ENCODE data around the gene NUP160. TPM values are rescaled to one million over a fixed set of nuclear protein-coding genes. Genes with fewer than 3 reads are reported as not detected.
"Not testable (repeated sequence)": the region's sequence is repeated elsewhere in the genome, so short reads cannot be mapped to it uniquely, and the experiment has no call there.

Gene NUP160
- total and polyA plus RNA-seq, 3 experiments from 2014 or later = 30.0 to 69.9 (median 65.1) TPM

- Mint-ChIP-seq H3K27me3 (peaks cover 0 to 3% of the 10 kb centered on the region in 2 donors), H3K9me3 (no peaks in the 10 kb centered on the region), H3K4me1 (peaks cover 31 to 47% (median 32%) of the 10 kb centered on the region in 3 donors), H3K36me3 (peaks cover 0 to 43% (median 0%) of the 10 kb centered on the region in 3 donors), H3K4me3 (peak overlapping the region; percentile 96 to 99 (median 97)), H3K27ac (peak overlapping the region; percentile 93 to 100 (median 99))
- Histone ChIP-seq H3K4me3 (ENCODE audit: low read length) (peak overlapping the region; percentile 89), H3K27me3 (ENCODE audit: insufficient read depth, low read length, poor library complexity, severe bottlenecking) (no peaks in the 10 kb centered on the region), H3K9me3 (ENCODE audit: low read length) (no peaks in the 10 kb centered on the region), H3K36me3 (ENCODE audit: insufficient read depth, low read length) (peaks cover 10% of the 10 kb centered on the region), H3K4me1 (ENCODE audit: insufficient read depth, low read length) (peaks cover 30% of the 10 kb centered on the region), H3K27ac (ENCODE audit: low read depth, low read length) (peak overlapping the region; percentile 96)
- DNase-seq = peak; percentile 63 to 85 (median 77)
- CTCF ChIA-PET = interaction anchor here (1.0 kb wide), 1 partner anchor 9 kb away, joined by 3 read pairs; no protein-coding TSS in a partner anchor
- POLR2A ChIA-PET = interaction anchor here (0.7 to 4.3 kb wide), 5 partner anchors 51 to 214 kb away, joined by 3 to 24 read pairs (median 6); partner anchors contain the start of genes AGBL2, CELF1, NUP160 and PTPMT1
Observed at GRCh38 chr11:47766509-47767227, 81.5 kb downstream of the NUP160 start.

GRCh38 chr11:47765086-47765485 is 83.1 kb downstream of the NUP160 start:
- Mint-ChIP-seq H3K36me3 (peaks cover 0 to 58% (median 0%) of the 10 kb centered on the region in 3 donors), H3K4me3 (peak overlapping the region; percentile 93 to 99 (median 96)), H3K4me1 (peaks cover 35 to 54% (median 40%) of the 10 kb centered on the region in 3 donors), H3K27ac (peak overlapping the region; percentile 77 to 99 (median 98)), H3K27me3 (peaks cover 0 to 3% of the 10 kb centered on the region in 2 donors), H3K9me3 (no peaks in the 10 kb centered on the region)
- H3K27me3 ChIP-seq (ENCODE audit: insufficient read depth, low read length, poor library complexity, severe bottlenecking) = no peaks in the 10 kb centered on the region
- peaks cover 30% of the 10 kb centered on the region for H3K4me1 ChIP-seq (ENCODE audit: insufficient read depth, low read length)
- DNase-seq = no peak
- no peak overlapping the region for H3K4me3 ChIP-seq (ENCODE audit: low read length)
- POLR2A ChIA-PET = interaction anchor here (0.6 to 4.3 kb wide), 2 partner anchors 21 to 49 kb away, joined by 3 to 24 read pairs; partner anchors contain the start of gene AGBL2
- H3K36me3 ChIP-seq (ENCODE audit: insufficient read depth, low read length) = peaks cover 18% of the 10 kb centered on the region
- CTCF ChIA-PET = no interaction called here
- H3K27ac ChIP-seq (ENCODE audit: low read depth, low read length) = no peak overlapping the region
- H3K9me3 ChIP-seq (ENCODE audit: low read length) = no peaks in the 10 kb centered on the region

- H3K9me3 Mint-ChIP-seq; H3K27me3 ChIP-seq (ENCODE audit: insufficient read depth, low read length, poor library complexity, severe bottlenecking); H3K4me3 Mint-ChIP-seq; H3K27ac ChIP-seq (ENCODE audit: low read depth, low read length); H3K27me3 Mint-ChIP-seq; H3K4me3 ChIP-seq (ENCODE audit: low read length); H3K9me3 ChIP-seq (ENCODE audit: low read length); H3K4me1 ChIP-seq (ENCODE audit: insufficient read depth, low read length); DNase-seq: not testable (repeated sequence)
- ChIA-PET CTCF (interaction anchor here (0.9 kb wide), 1 partner anchor 30 kb away, joined by 3 read pairs; no protein-coding TSS in a partner anchor), POLR2A (interaction anchor here (0.7 kb wide), 3 partner anchors 12 to 1017 kb away, joined by 3 to 4 read pairs (median 3); no protein-coding TSS in a partner anchor)
- Mint-ChIP-seq H3K4me1 (peaks cover 9 to 35% (median 26%) of the 10 kb centered on the region in 3 donors), H3K27ac (peak overlapping the region in 2 of 8 donors; percentile 23 to 36), H3K36me3 (peaks cover 8 to 81% (median 13%) of the 10 kb centered on the region in 3 donors)
- H3K36me3 ChIP-seq (ENCODE audit: insufficient read depth, low read length) = peaks cover 42% of the 10 kb centered on the region
Observed at GRCh38 chr11:47759291-47759690, 88.9 kb downstream of the NUP160 start.

DNA sequence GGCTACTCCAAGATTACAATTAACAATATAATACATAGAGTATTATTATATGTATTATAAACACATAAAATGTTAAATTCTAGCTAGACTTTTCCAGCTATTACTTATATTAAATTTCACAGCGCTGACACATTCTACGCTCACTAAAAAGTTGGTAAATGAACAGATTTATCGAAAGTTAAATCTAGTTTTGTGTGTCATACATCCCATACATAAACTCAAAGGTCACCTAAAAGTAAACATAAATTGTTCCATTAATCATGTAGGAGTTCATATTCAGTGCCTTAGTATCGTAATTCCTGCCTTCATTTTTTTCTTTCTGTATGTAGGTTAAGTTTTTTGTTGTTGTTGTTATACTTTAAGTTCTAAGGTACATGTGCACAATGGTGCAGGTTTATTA is 91.9 kb downstream of the NUP160 start:
- H3K27me3 ChIP-seq (ENCODE audit: insufficient read depth, low read length, poor library complexity, severe bottlenecking) = no peaks in the 10 kb centered on the region
- Mint-ChIP-seq H3K4me1 (peaks cover 7 to 34% (median 28%) of the 10 kb centered on the region in 3 donors), H3K27me3 (no peaks in the 10 kb centered on the region), H3K9me3 (no peaks in the 10 kb centered on the region), H3K27ac (peak overlapping the region in 2 of 8 donors; percentile 50 to 92), H3K4me3 (no peak overlapping the region), H3K36me3 (peaks cover 12 to 86% (median 17%) of the 10 kb centered on the region in 3 donors)
- peaks cover 57% of the 10 kb centered on the region for H3K36me3 ChIP-seq (ENCODE audit: insufficient read depth, low read length)
- H3K9me3 ChIP-seq (ENCODE audit: low read length) = no peaks in the 10 kb centered on the region
- POLR2A ChIA-PET = no interaction called here
- H3K27ac ChIP-seq (ENCODE audit: low read depth, low read length) = no peak overlapping the region
- H3K4me3 ChIP-seq (ENCODE audit: low read length) = no peak overlapping the region
- H3K4me1 ChIP-seq (ENCODE audit: insufficient read depth, low read length) = no peaks in the 10 kb centered on the region
- no peak for DNase-seq
- CTCF ChIA-PET = interaction anchor here (1.0 kb wide), 1 partner anchor 22 kb away, joined by 3 read pairs; no protein-coding TSS in a partner anchor

DNA sequence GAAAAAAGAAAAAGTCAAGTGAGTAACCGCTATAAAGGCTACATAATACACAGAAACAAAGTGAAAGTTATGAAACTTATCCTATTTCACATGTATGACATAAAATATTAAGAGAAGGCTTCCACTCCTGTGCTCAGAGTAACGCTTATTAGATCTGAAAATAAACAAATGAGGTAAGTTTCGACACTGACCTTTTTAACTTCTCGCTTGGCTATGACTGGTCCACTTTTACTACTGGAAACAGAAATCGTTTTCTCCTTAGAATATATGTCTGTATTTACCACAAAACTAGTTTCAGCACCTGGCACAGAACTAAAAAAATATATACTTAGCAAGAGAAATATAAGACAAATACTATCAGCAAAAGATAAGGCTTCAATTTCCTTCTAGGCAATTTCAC is 97.4 kb downstream of the NUP160 start:
- no peaks in the 10 kb centered on the region for H3K9me3 ChIP-seq (ENCODE audit: low read length)
- H3K27me3 Mint-ChIP-seq = peaks cover 0 to 1% of the 10 kb centered on the region in 2 donors
- H3K27ac Mint-ChIP-seq = peak overlapping the region in 2 of 8 donors; percentile 55 to 61
- no peaks in the 10 kb centered on the region for H3K9me3 Mint-ChIP-seq
- peaks cover 9 to 26% (median 26%) of the 10 kb centered on the region in 3 donors for H3K4me1 Mint-ChIP-seq
- no peaks in the 10 kb centered on the region for H3K27me3 ChIP-seq (ENCODE audit: insufficient read depth, low read length, poor library complexity, severe bottlenecking)
- no peak for DNase-seq
- peaks cover 72% of the 10 kb centered on the region for H3K36me3 ChIP-seq (ENCODE audit: insufficient read depth, low read length)
- ChIA-PET POLR2A (no interaction called here), CTCF (no interaction called here)
- no peaks in the 10 kb centered on the region for H3K4me1 ChIP-seq (ENCODE audit: insufficient read depth, low read length)
- no peak overlapping the region for H3K27ac ChIP-seq (ENCODE audit: low read depth, low read length)
- peaks cover 11 to 78% (median 17%) of the 10 kb centered on the region in 3 donors for H3K36me3 Mint-ChIP-seq
- H3K4me3 Mint-ChIP-seq = no peak overlapping the region
- H3K4me3 ChIP-seq (ENCODE audit: low read length) = no peak overlapping the region

DNA sequence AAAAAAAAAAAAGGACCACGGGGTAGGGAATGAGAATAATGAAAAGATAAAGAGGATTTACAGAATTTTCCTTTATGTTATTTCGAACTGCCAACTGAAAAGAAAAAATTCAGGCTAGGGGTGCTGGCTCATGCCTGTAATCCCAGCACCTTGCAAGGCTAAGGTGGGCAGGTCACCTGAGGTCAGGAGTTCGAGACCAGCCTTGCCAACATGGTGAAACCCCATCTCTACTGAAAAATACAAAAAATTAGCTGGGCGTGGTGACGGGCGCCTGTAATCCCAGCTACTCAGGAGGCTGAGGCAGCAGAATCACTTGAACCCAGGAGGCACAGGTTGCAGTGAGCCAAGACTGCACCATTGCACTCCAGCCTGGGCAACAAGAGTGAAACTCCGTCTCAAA is 105.7 kb downstream of the NUP160 start:
- CTCF ChIA-PET; H3K4me3 ChIP-seq (ENCODE audit: low read length); H3K9me3 ChIP-seq (ENCODE audit: low read length); H3K4me1 ChIP-seq (ENCODE audit: insufficient read depth, low read length); H3K27me3 ChIP-seq (ENCODE audit: insufficient read depth, low read length, poor library complexity, severe bottlenecking); H3K4me3 Mint-ChIP-seq; H3K27ac ChIP-seq (ENCODE audit: low read depth, low read length); DNase-seq; H3K9me3 Mint-ChIP-seq; H3K27me3 Mint-ChIP-seq: not testable (repeated sequence)
- H3K36me3 ChIP-seq (ENCODE audit: insufficient read depth, low read length) = peaks cover 44% of the 10 kb centered on the region
- Mint-ChIP-seq H3K4me1 (peaks cover 6 to 20% (median 6%) of the 10 kb centered on the region in 3 donors), H3K36me3 (peaks cover 12 to 85% (median 19%) of the 10 kb centered on the region in 3 donors), H3K27ac (peak overlapping the region in 1 of 8 donors; percentile 33)
- POLR2A ChIA-PET = interaction anchor here (0.6 kb wide), 1 partner anchor 20 kb away, joined by 3 read pairs; no protein-coding TSS in a partner anchor

DNA sequence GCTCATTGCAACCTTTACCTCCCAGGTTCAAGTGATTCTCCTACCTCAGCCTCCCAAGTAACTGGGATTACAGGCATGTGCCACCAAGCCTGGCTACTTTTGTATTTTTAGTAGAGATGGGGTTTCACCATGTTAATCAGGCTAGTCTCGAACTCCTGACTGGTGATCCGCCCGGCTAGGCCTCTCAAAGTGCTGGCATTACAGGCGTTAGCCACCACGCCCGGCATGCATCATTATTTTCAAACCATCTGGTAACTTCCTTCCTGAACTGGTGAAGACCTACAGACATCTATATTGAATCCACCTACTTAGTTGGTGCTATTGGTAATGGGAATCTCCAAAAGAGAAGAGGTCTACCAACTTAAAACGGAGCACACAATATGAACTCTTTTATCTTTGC is 110.3 kb downstream of the NUP160 start:
- peaks cover 4 to 79% (median 7%) of the 10 kb centered on the region in 3 donors for H3K36me3 Mint-ChIP-seq
- peaks cover 39% of the 10 kb centered on the region for H3K36me3 ChIP-seq (ENCODE audit: insufficient read depth, low read length)
- H3K9me3 ChIP-seq (ENCODE audit: low read length); H3K27me3 Mint-ChIP-seq; POLR2A ChIA-PET; H3K9me3 Mint-ChIP-seq; CTCF ChIA-PET; H3K27ac ChIP-seq (ENCODE audit: low read depth, low read length); H3K27me3 ChIP-seq (ENCODE audit: insufficient read depth, low read length, poor library complexity, severe bottlenecking); H3K4me1 ChIP-seq (ENCODE audit: insufficient read depth, low read length); H3K4me1 Mint-ChIP-seq; H3K4me3 ChIP-seq (ENCODE audit: low read length); DNase-seq; H3K4me3 Mint-ChIP-seq: not testable (repeated sequence)
- peak overlapping the region in 1 of 8 donors; percentile 6 for H3K27ac Mint-ChIP-seq

DNA sequence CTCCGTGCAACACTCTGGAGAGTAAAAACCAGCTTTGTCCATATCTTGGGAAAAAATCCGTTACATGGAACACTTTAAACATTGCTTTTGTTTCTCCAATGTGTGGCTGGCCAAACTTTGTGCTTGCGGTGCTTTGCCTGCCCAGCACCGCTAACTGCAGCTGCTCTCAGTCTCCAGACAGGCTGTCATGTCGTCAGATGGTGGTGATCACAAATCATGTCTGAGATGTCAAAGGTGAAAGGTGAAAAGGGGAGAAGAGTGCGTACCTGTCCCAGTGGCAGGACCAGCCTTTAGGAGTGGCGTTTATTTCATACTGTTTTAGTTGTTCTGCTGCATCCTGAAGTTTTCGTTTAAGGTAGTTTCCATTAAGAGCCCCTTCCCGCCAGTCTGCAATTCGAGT is 115.9 kb downstream of the NUP160 start:
- DNase-seq = no peak
- H3K27me3 ChIP-seq (ENCODE audit: insufficient read depth, low read length, poor library complexity, severe bottlenecking) = no peaks in the 10 kb centered on the region
- no peak overlapping the region for H3K27ac Mint-ChIP-seq
- POLR2A ChIA-PET = no interaction called here
- H3K4me1 Mint-ChIP-seq = peaks cover 5 to 11% (median 7%) of the 10 kb centered on the region in 3 donors
- no peaks in the 10 kb centered on the region for H3K4me1 ChIP-seq (ENCODE audit: insufficient read depth, low read length)
- H3K27ac ChIP-seq (ENCODE audit: low read depth, low read length) = no peak overlapping the region
- peaks cover 77% of the 10 kb centered on the region for H3K36me3 ChIP-seq (ENCODE audit: insufficient read depth, low read length)
- CTCF ChIA-PET = no interaction called here
- H3K9me3 ChIP-seq (ENCODE audit: low read length) = no peaks in the 10 kb centered on the region
- H3K36me3 Mint-ChIP-seq = peaks cover 9 to 90% (median 22%) of the 10 kb centered on the region in 3 donors
- H3K4me3 ChIP-seq (ENCODE audit: low read length) = no peak overlapping the region
- H3K4me3 Mint-ChIP-seq = no peak overlapping the region
- no peaks in the 10 kb centered on the region for H3K9me3 Mint-ChIP-seq
- H3K27me3 Mint-ChIP-seq = no peaks in the 10 kb centered on the region

Data from CD8-positive, alpha-beta memory T cell (primary cell).